Trophoblast cell (in vitro differentiated cells and primary cell): ENCODE results near the gene UBA6.

Experiments
- DNase-seq, 2 donors: peaks; one replicate each; pipeline ENCODE4 v3.0.0-alpha.2; 2016
- H2AFZ ChIP-seq: 2 replicates; pipeline ENCODE4 v1.6.1; 2013; ENCODE audit warnings: low read length, moderate library complexity, mild to moderate bottlenecking; ENCODE audit not compliant: insufficient read depth, poor library complexity
- H2AK5ac ChIP-seq: 2 replicates; pipeline ENCODE4 v1.6.1; 2013; ENCODE audit warnings: mild to moderate bottlenecking, low read length
- H2BK120ac ChIP-seq: 2 replicates; pipeline ENCODE4 v1.6.1; 2013; ENCODE audit warnings: low read length, mild to moderate bottlenecking, moderate library complexity; ENCODE audit not compliant: insufficient read depth, poor library complexity
- H2BK12ac ChIP-seq: 2 replicates; pipeline ENCODE4 v1.6.1; 2013; ENCODE audit warnings: mild to moderate bottlenecking, low read length, moderate library complexity
- H2BK5ac ChIP-seq: 2 replicates; pipeline ENCODE4 v1.6.1; 2013; ENCODE audit warnings: low read length, low read depth, moderate library complexity, mild to moderate bottlenecking; ENCODE audit not compliant: poor library complexity
- H3K14ac ChIP-seq: 2 replicates; pipeline ENCODE4 v1.6.1; 2013; ENCODE audit warnings: mild to moderate bottlenecking, low read length
- H3K18ac ChIP-seq: 2 replicates; pipeline ENCODE4 v1.6.1; 2013; ENCODE audit warnings: mild to moderate bottlenecking, low read length
- H3K23ac ChIP-seq: 2 replicates; pipeline ENCODE4 v1.6.1; 2013; ENCODE audit warnings: low read length
- H3K27ac ChIP-seq: 2 replicates; pipeline ENCODE4 v1.5.1; 2013; ENCODE audit warnings: low read depth, mild to moderate bottlenecking, inconsistent platforms, low read length, moderate library complexity
- H3K27me3 ChIP-seq: 2 replicates; pipeline ENCODE4 v1.6.1; 2013; ENCODE audit warnings: inconsistent platforms, mild to moderate bottlenecking, low read length, moderate library complexity; ENCODE audit not compliant: insufficient read depth
- H3K36me3 ChIP-seq, 2 experiments: 1 replicate in 1 of 2; 2 replicates in 1 of 2; pipeline ENCODE4 v1.6.1; 2013; ENCODE audit warnings: low read length in 2 of 2, mild to moderate bottlenecking in 2 of 2, moderate library complexity in 1 of 2; ENCODE audit not compliant: insufficient read depth in 2 of 2, control insufficient read depth in 1 of 2
- H3K4ac ChIP-seq: 2 replicates; pipeline ENCODE4 v1.6.1; 2013; ENCODE audit warnings: low read depth, mild to moderate bottlenecking, low read length, moderate library complexity
- H3K4me1 ChIP-seq, 2 experiments: 1 replicate in 1 of 2; 2 replicates in 1 of 2; pipeline ENCODE4 v1.6.1; 2013; ENCODE audit warnings: low read length in 2 of 2, mild to moderate bottlenecking in 2 of 2, moderate library complexity in 1 of 2; ENCODE audit not compliant: insufficient read depth in 2 of 2, control insufficient read depth in 1 of 2
- H3K4me2 ChIP-seq: 2 replicates; pipeline ENCODE4 v1.6.1; 2013; ENCODE audit warnings: inconsistent platforms, mild to moderate bottlenecking, low read length, moderate library complexity
- H3K4me3 ChIP-seq: 2 replicates; pipeline ENCODE4 v1.5.1; 2013; ENCODE audit warnings: mild to moderate bottlenecking, low read depth, low read length, inconsistent platforms
- H3K79me1 ChIP-seq: one replicate; pipeline ENCODE4 v1.6.1; 2013; ENCODE audit warnings: low read length
- H3K79me2 ChIP-seq: 2 replicates; pipeline ENCODE4 v1.6.1; 2013; ENCODE audit warnings: low read length, mild to moderate bottlenecking; ENCODE audit not compliant: control insufficient read depth, insufficient read depth, poor library complexity
- H3K9ac ChIP-seq: 2 replicates; pipeline ENCODE4 v1.6.1; 2013; ENCODE audit warnings: mild to moderate bottlenecking, low read length
- H3K9me3 ChIP-seq: 2 replicates; pipeline ENCODE4 v1.6.1; 2013; ENCODE audit warnings: low read depth, mild to moderate bottlenecking, control low read depth, inconsistent platforms, low read length; ENCODE audit not compliant: insufficient read depth
- H4K12ac ChIP-seq: 2 replicates; pipeline ENCODE4 v1.6.1; 2013; ENCODE audit warnings: low read depth, mild to moderate bottlenecking, low read length, moderate library complexity
- H4K8ac ChIP-seq: 2 replicates; pipeline ENCODE4 v1.6.1; 2013; ENCODE audit warnings: low read depth, mild to moderate bottlenecking, low read length, moderate library complexity
- H4K91ac ChIP-seq: one replicate; pipeline ENCODE4 v1.6.1; 2013; ENCODE audit warnings: low read depth, mild to moderate bottlenecking, low read length, moderate library complexity
- WGBS: extraction: QIAGEN DNeasy Blood & Tissue Kit; methylation state at CpG from one replicate; pipeline ENCODE4 v1.1.7; 2013; ENCODE audit warnings: missing lambda C conversion rate; ENCODE audit not compliant: insufficient read length, insufficient coverage; ENCODE audit errors: extremely low coverage; 5-methylcytosine and 5-hydroxymethylcytosine counted together

UBA6 gene

GRCh38 chr4:67604749-67605148 is 96.2 kb downstream of the UBA6 start:
- DNase-seq, result no peak
- Histone ChIP-seq H2AFZ (no peak overlapping the region), H3K4me2 (no peak overlapping the region)

GRCh38 chr4:67604029-67604381 is 97.0 kb downstream of the UBA6 start:
- Histone ChIP-seq H4K12ac (no peak overlapping the region), H3K18ac (no peak overlapping the region), H3K9me3 (no peaks in the 10 kb centered on the region), H3K4me2 (no peak overlapping the region), H4K8ac (no peak overlapping the region), H2AK5ac (no peak overlapping the region), H3K4me3 (no peak overlapping the region), H2BK5ac (no peak overlapping the region), H3K79me1 (no peaks in the 10 kb centered on the region), H3K4me1 (no peaks in the 10 kb centered on the region), H3K4ac (no peak overlapping the region), H3K79me2 (no peaks in the 10 kb centered on the region), H3K14ac (no peak overlapping the region), H3K9ac (no peak overlapping the region), H2BK120ac (no peak overlapping the region), H3K23ac (no peak overlapping the region), H3K36me3 (no peaks in the 10 kb centered on the region), H3K27me3 (no peaks in the 10 kb centered on the region), H2AFZ (no peak overlapping the region), H2BK12ac (no peak overlapping the region), H4K91ac (no peak overlapping the region), H3K27ac (no peak overlapping the region)
- WGBS, result no CpG with 5 or more reads among the region's 2 CpGs
- DNase-seq, result no peak

More at GRCh38 chr4:67604749-67605148, 96.2 kb downstream of the UBA6 start:
- no peak overlapping the region for H3K14ac ChIP-seq
- H3K23ac ChIP-seq, result no peak overlapping the region
- no peak overlapping the region for H3K4me3 ChIP-seq
- H3K27me3 ChIP-seq, result no peaks in the 10 kb centered on the region
- no peaks in the 10 kb centered on the region for H3K9me3 ChIP-seq
- no peak overlapping the region for H4K91ac ChIP-seq
- no peaks in the 10 kb centered on the region for H3K79me2 ChIP-seq
- H4K12ac ChIP-seq, result no peak overlapping the region
- no peak overlapping the region for H2AK5ac ChIP-seq
- no peak overlapping the region for H3K4ac ChIP-seq
- no peaks in the 10 kb centered on the region for H3K4me1 ChIP-seq
- no peaks in the 10 kb centered on the region for H3K79me1 ChIP-seq
- no peak overlapping the region for H3K9ac ChIP-seq
- no CpG with 5 or more reads among the region's 3 CpGs for WGBS
- H3K18ac ChIP-seq, result no peak overlapping the region
- no peak overlapping the region for H2BK12ac ChIP-seq
- no peak overlapping the region for H3K27ac ChIP-seq
- H4K8ac ChIP-seq, result no peak overlapping the region
- H3K36me3 ChIP-seq, result no peaks in the 10 kb centered on the region
- no peak overlapping the region for H2BK120ac ChIP-seq
- H2BK5ac ChIP-seq, result no peak overlapping the region

GRCh38 chr4:67603310-67604028 is 97.5 kb downstream of the UBA6 start:
- H3K4me2 ChIP-seq, result no peak overlapping the region
- H4K12ac ChIP-seq, result no peak overlapping the region
- H3K4me3 ChIP-seq, result no peak overlapping the region
- H2AFZ ChIP-seq, result no peak overlapping the region
- no peak overlapping the region for H4K8ac ChIP-seq
- H3K4me1 ChIP-seq, result no peaks in the 10 kb centered on the region
- H3K79me2 ChIP-seq, result no peaks in the 10 kb centered on the region
- H4K91ac ChIP-seq, result no peak overlapping the region
- no peak overlapping the region for H2BK5ac ChIP-seq
- no peaks in the 10 kb centered on the region for H3K27me3 ChIP-seq
- WGBS, result no CpG with 5 or more reads among the region's 2 CpGs
- H2BK12ac ChIP-seq, result no peak overlapping the region
- no peak overlapping the region for H3K4ac ChIP-seq
- no peak overlapping the region for H3K14ac ChIP-seq
- no peak overlapping the region for H2BK120ac ChIP-seq
- no peak overlapping the region for H2AK5ac ChIP-seq
- no peak overlapping the region for H3K23ac ChIP-seq
- peak in 1 of 2 donors; percentile 7 for DNase-seq
- H3K18ac ChIP-seq, result no peak overlapping the region
- H3K36me3 ChIP-seq, result no peaks in the 10 kb centered on the region
- no peaks in the 10 kb centered on the region for H3K79me1 ChIP-seq
- no peak overlapping the region for H3K9ac ChIP-seq
- H3K9me3 ChIP-seq, result no peaks in the 10 kb centered on the region
- no peak overlapping the region for H3K27ac ChIP-seq

GRCh38 chr4:67593741-67594175 is 107.2 kb downstream of the UBA6 start:
- H3K79me1 ChIP-seq, result no peaks in the 10 kb centered on the region
- H3K9ac ChIP-seq, result no peak overlapping the region
- no peak overlapping the region for H4K12ac ChIP-seq
- no peak overlapping the region for H3K27ac ChIP-seq
- H2BK12ac ChIP-seq, result no peak overlapping the region
- peak in 1 of 2 donors; percentile 54 for DNase-seq
- no peaks in the 10 kb centered on the region for H3K4me1 ChIP-seq
- no peak overlapping the region for H3K4ac ChIP-seq
- H4K8ac ChIP-seq, result no peak overlapping the region
- no peak overlapping the region for H2AK5ac ChIP-seq
- no peak overlapping the region for H2AFZ ChIP-seq
- WGBS, result 100% methylated on average over 1 of the region's 2 CpGs
- H3K14ac ChIP-seq, result no peak overlapping the region
- H4K91ac ChIP-seq, result no peak overlapping the region
- peaks cover 3% of the 10 kb centered on the region for H3K9me3 ChIP-seq
- H3K27me3 ChIP-seq, result no peaks in the 10 kb centered on the region
- H3K18ac ChIP-seq, result no peak overlapping the region
- H2BK120ac ChIP-seq, result no peak overlapping the region
- H3K4me2 ChIP-seq, result no peak overlapping the region
- no peak overlapping the region for H3K23ac ChIP-seq
- no peak overlapping the region for H3K4me3 ChIP-seq
- no peak overlapping the region for H2BK5ac ChIP-seq
- H3K36me3 ChIP-seq, result no peaks in the 10 kb centered on the region
- H3K79me2 ChIP-seq, result no peaks in the 10 kb centered on the region
